ENCODE measurements around the gene VGF.

- TF ChIP-seq CTCF (conservative IDR thresholded peaks at IDR 0.05) = no peak
- TF ChIP-seq ZFX (IDR thresholded peaks at IDR 0.05) = no peak
These were observed 8.4 kb upstream of the VGF start for GRCh38 chr7:101173752-101174244.

Data from C4-2B (cell line).